HG03097 (cell line): Measurements from ENCODE around the gene DLGAP1.

Experiments
- ATAC-seq: cut with Tn5 transposase; IDR thresholded peaks from one replicate; pipeline ENCODE4 v1.9.1; 2021; ENCODE audit not compliant: unreplicated experiment, low FRiP score

The DLGAP1 gene

DNA sequence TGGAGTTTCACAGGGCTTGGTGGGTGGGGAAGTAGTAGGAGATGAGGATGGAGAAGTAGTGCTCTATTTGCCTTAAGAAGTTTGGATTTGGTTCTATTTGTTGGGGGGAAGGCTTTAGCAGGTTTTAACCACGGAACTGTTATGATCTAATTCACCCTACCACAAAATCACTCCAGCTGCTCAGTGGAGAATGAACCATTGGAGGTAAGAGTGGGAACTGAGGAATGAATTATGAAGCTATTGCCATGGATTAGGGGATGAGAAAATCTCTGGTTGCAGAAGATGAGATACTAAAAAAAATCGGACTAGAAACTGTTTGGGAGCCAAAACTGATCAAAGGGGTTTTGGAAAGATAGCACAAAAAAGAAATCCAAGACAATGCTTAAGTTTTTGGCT lies 488.9 kb downstream of the DLGAP1 start:
- no peak for ATAC-seq

DNA sequence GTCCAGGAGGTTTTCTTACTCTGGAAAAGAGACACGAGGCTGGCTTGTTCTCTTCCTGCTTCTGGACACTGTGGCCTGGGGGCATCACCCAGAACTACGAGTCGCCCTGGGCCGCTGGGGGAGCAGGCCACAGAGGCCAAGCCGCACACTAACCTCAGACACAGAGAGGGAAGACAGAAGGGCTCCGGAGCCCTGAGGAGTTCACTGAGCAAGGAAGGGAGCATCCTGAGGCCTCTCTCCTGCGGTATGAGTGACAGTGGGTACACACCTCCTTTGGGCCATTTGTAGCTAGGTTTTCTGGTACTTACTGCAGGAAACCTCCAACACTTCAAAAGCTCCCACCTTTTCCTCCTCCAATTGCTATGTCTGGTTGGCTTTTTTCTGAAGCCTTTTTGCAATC lies 494.1 kb downstream of the DLGAP1 start:
- no peak for ATAC-seq

DNA sequence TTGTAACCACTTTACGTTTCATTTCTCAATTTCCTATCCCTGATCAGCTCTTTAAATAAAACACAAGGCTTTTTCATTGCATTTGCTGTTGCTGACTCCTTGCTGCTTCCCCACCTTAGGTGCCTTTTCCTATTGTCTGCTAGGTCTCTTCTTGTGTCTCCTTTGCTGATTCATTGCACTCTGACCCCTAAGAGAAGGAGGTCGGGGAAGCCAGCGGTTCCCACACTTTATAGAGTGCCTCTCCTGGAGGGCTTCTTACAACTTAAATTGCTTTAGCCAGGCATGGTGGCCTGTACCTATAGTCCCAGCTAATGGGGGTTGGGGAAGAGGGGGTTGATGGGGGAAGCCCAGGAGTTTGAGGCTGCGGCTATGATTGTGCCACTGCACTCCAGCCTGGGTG lies 495.0 kb downstream of the DLGAP1 start:
- no peak for ATAC-seq

DNA sequence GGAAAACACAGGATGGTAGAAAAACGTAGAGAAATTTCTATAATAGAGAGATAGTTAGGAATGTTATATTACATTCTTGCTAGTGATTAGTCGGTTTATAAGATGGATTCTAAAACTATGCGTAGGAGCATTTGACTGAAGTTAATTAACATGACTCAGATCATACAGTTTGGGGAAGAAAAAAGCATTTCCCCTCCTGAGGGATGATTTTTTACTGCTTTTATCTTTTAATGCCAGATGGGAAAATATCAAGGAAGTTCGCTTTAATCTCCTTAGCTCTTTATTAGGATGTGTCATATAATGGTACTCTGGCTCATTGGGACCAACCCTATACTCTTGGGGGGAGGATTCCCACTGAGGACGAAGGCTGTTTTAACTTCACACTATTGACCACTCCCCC lies 503.1 kb downstream of the DLGAP1 start:
- no peak for ATAC-seq

DNA sequence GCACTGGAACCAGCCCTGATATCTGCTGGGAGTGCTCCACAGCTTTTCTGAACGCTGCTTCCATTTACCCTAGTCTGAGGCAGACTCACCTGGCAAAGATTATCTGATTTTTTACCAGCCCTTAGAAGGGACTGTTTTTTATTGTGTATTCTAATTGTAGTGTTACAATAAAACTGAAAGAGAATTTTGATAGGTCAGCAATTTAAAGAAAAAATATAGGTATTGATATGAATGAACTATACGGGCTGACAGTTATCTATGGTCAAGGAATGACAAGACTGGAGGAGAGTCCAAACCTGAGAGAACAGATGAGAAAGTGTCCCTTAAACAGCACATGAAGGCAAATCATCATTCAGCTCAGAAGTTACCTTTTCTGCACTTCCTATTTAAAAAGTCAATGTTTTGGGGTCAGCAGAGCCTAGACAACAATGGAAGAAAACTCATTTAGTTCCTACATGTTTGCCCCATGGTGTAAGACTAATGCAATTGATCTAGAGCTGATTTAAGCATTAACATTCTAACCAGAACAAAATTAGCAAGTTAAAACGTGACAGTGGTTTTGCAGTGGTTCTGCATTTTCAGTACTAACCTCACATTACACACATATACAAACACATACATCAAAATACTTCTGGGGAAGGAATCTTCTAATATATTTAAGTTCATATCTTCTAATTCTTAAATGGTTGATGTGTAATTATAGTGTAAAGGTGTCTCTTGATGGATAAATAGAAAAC lies 504.3 kb downstream of the DLGAP1 start:
- no peak for ATAC-seq

DNA sequence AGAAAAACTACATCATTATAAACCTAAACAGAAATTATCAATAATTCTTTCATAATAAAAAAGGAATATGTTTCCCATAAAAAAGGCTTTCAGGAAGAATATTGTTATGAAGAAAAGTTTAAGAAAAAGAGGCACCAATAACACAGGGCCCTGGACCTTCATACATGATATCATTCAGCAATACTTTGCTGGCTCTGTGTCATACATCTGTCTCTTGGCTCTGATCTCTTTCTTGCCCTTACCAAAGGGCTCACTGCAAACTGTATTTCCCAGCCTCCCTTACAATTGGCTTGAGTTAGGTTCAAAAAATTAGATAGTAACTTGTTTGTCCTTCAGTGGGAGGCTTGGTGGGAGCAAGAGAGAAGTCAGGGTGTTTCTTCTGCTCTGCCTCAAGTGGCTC lies 506.1 kb downstream of the DLGAP1 start:
- no peak for ATAC-seq

DNA sequence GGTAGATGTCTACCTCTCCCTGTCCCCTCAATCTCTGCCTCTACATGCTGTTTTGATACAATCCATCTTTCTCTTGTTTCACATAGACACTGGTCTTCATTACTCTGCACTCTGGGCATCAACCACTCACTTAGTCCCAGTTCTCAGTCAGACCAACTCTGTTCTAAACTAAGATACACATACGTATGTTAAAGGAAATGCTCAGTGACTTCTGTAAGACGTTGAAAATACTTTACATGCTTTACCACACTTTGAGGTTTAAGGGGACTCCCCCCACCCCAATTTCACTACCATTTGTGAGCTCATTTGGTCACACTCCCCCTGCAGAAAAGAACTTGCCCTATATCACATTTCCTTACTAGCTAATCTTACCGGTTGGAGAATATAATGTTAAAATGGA lies 507.7 kb downstream of the DLGAP1 start:
- no peak for ATAC-seq

DNA sequence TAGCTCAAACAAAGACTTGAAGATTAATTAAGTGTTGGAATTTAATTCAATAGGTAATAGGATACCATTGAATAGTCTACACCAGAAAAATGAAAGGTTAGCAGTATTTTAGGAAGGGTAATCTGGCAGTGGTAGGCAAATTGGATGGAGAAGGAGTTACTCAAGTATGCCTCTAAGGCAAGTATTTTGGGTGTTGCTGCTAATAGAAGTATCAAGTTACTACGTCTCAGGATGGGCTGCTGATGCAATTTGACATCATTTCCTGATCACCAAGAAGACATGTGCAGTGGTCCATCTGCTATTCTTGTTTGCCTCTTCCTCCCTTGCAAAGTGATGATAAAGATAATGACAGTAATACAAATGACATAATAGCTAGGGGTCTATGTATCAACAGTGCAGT lies 519.8 kb downstream of the DLGAP1 start:
- ATAC-seq = no peak

DNA sequence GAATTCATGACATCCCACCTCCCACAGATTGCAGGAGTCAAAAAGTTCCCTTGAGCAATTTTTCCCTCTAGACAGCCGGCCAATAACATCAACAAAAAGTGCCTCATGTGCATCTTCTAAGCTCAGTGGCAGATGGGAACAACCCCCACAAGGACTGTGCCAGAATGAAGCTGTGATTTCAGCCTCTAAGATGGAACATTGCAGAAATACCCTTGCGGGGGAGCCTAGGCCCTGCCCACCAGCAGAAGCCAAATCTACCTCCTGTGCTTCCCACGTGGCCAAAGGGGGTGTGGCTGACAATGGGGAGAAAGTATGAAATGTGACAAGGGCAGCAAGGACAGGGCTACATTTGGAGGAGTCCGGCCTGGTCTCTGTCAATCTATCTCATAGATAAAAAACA lies 522.8 kb downstream of the DLGAP1 start:
- no peak for ATAC-seq

DNA sequence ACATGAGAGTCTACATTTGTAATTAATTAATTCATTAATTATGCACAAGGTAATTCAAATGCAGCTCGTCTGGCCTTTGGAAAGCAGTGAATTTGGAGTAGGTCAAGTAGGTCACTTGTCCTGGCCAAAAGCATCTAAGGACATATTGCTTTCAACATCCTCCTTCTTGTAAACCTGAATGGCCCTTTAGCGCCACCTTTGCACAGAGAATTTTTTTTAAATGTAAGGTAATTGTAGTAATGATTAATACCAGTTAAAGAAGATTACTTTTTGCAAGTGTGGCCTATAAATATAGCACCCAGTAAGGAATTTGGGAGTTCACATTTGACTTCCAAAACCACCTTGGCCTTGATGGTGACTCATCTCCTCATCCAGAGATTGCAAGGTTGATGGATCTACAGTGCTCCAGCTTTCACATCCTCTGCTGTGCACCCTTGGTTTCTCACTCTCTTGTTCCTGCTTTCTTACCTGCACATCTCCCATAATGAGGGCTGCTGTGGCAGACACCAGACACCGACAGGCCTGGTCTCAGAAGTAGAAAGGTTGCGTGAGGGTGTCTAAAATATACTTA lies 523.5 kb downstream of the DLGAP1 start:
- no peak for ATAC-seq

DNA sequence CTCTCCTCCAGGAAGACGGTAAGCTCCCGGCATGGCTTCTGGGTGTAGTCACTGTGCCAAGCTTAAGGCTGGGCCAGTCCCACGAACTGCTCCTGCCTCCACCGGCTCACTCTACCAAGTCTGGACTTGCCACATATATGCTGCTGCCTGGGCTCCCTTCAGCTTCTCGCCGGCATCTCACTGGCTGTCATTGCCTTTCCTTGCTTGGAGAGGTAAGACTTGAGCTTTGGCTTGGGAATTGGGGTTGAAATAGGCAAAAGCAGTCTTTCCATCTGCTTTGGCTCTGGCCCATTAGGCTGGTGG lies 524.1 kb downstream of the DLGAP1 start:
- no peak for ATAC-seq

DNA sequence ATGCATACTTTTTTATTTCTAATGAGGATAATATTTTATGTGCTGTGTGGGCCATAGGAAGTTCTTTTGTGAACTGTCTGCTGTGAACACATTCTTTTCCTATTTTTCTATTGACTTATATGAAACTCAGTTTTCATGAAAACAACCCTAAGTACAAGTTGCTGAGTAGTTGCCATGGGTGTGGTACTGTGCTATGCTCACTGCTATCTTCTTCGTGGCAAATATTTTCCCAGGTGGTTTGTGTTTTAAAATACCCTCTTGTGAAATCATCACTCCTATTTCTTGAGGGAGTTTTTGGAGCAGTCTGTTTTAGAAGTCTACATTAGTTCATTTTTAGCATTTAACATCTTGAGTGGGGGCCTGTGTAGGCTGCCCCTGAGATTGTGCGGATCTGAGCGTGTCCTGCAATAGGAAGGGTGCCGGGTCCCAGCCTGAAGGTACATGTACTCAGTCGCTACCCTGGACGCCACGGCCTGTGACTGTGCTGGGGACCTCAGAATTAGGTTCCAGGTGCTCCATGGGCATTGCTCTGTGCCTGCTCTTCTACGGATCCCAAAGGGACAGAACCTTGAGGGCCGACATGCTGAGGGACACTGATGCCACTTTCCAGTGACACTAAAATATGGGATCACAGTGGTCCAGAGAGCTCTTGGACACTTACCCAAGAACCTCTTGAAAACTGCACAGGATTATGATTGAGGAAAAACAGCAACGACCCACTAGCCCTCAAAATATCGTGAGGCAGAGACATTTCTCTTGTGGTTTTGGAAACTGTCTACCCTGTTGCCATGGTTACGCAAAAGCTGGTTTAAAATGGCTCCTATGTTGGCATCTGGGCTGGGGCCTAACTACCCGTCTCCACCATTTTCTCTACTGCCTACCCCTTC lies 524.7 kb downstream of the DLGAP1 start:
- no peak for ATAC-seq

DNA sequence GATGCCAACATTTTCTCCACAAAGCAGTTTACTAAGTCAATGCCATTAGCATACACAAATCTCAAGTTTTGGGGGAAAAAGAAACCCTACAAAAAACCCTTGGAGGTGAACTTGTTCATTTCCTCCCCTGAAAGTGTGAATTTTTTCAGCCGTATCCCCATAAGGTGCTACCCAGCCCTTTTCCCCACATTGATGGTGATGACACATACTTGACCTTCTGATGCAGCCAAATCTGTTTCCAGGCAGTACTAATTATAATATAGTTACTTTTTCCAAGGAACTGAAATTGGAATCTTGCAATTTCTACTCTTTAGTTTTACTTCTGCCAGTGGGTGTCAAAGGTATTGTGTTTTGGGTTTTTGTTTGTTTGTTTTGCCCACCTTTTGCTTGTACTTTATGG lies 530.7 kb downstream of the DLGAP1 start:
- no peak for ATAC-seq

DNA sequence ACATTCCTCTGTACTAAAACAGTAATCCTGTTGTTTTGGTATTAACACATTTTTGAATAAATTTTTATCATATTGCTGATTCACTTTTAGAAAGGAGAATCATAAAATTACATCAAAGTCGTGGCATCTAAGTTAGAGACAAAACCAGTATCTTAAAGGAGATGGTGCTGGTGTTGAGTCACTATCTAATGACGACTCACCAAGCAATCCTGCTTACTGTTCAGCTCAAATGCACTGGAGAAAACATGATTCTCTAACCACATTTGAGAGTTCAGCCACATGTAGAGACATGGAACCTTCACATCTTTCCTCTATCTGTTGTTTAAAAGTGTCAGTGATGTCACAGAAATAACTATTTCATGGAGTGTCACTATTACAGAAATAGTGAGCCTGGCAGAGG lies 531.4 kb downstream of the DLGAP1 start:
- no peak for ATAC-seq

DNA sequence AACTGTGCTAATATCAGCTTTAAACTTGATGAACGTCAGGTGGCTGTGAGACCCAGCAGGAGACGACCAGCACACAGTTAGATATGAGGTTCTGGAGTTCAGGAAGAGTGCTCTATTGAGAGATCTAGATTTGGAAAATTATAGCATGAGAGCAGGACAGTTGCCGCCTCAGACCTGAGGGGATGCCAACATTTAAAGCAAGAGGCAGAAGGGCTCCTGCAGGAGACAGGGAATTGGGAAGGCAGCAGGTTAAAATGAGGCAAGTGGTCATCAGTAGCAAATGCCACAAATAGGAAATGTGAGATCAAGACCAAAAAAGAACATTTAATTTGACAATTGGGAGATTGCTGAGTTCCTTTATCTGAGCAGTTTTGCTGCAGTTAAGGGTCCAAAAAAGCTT lies 533.3 kb downstream of the DLGAP1 start:
- no peak for ATAC-seq

DNA sequence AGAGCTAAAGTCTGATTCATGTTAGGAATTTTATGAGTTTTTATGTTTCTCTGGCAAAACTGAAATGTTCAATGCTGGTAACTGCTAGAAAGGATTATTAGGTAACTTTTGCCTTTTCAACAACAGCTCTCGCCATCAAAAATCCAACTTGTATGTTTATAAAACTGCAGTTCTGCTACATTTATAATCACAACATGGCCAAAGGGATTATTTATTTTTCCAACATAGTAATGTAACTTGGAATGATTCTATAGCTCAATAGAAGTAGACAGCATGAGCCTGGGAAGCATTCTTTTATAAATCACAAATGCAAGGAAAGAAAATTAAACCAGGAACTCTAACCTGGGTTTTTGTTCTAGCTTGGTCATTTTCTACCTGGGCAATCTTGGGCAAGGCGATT lies 534.3 kb downstream of the DLGAP1 start:
- no peak for ATAC-seq

DNA sequence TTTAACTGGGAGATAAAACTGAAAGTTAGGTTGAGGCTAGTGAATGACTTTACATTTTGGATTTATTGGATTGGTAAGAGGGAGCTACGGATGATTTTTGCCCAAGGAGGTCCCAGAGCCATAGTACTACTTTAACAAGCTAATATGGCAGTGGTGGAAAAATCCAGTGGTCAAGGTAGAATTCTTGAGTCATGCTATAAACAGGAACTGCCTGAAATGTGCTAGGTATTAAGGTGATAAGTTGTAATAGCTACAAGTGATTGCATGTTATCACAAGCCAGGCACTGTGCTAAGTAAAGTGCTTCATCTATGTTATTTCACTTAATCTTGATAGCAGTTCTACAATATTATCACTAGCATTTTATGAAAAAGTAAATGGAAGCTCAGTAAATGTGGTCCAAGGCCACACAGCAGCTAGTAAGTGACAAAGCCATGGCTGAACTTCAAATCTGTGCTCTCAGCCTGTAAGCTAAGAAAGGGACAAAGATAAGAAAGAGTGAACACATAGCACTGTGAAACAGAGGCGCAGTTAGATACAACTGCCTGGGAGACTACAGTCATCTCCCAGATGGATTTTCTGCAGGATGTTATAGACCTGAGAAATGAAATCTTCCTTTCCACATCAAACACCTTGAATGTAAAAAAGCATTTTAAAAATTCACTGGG lies 535.6 kb downstream of the DLGAP1 start:
- no peak for ATAC-seq

DNA sequence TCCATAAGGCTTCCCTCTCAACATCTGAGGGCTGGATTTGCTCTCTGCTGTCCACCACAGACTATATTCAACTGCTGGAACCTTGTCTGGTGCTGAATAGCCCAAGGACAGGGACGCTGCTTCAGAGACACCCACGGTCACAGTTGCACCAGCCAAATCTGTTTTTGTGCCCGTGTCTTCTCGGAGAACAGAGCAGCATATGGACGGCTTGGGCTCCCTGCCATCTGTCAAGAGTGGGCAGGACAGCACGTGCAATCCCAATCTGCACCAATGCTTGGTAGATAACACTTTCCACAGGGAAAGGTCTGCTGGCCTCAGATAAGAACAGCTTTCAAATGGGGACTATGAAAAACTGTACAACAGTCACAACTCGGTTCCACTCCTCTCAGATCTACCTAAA lies 539.0 kb downstream of the DLGAP1 start:
- no peak for ATAC-seq

DNA sequence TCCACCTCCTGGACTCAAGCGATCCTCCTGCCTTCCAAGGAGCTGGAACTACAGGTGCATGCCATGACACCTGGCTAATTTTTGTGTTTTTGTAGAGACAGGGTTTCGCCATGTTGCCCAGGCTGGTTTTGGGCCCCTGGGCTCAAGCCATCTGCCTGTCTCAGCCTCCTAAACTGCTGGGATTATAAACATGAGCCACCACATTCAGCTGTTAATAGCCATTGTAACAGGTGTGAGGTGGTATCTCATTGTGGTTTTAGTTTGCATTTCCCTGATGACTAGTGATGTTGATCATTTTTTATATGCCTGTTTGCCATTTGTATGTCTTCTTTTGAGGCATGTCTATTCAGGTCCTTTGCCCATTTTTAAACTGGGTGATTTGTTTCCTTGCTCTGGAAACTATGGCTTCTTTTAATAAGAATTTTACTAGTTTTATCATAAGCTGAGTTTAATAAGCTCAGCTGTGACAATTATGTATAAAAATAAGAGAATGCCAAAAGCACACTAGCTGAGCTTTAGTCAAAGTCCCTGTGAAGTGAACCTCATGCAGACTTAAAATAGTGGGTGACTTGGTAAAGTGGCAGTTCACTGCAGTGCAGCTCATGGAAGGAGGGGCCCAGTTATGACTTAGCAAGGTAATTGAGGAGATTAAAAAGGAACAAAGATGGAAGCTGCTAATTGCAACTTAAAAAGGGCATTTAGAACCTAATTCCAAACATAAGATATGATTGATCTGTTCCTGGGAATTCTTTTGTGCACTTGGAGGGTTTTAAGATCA lies 540.1 kb downstream of the DLGAP1 start:
- no peak for ATAC-seq

DNA sequence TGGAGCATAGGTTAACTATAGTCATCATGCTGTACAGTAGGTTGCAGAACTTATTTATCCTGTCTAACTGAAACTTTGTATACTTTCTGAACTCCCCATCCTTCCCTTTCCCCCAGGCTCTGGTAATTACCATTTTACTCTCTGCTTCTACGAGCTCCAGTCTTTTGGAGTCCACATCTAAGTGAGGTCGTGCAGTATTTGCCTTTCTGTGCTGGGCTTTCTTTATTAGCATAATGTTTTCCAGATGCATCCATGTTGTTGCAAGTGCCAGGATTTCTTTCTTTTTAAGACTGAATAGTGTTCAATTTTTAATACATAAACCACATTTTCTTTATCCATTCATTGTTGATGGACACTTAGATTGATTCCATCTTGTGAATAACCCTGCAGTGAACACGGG lies 541.0 kb downstream of the DLGAP1 start:
- ATAC-seq = no peak

DNA sequence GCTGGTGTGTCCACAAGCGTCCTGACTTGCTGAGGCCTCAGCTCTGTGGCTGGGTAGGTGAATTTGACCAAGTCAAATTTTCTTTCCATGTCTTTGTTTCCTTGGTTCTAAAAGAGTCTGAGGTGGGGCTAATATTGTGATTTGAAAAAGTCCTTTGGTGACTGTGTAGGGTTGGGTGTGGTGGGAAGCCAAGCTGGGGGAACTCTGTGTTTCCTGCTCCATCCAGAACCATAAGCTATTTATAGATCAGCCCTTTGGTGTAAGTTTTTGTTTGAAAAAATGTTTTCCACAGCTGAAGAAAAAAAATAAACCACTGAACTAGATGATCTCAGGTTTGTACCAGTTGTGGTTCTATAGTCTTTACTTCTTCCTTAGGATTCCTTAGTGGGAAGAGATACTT lies 542.4 kb downstream of the DLGAP1 start:
- no peak for ATAC-seq
